Measurements from ENCODE around the gene ASTN1.

ASTN1 gene

DNA sequence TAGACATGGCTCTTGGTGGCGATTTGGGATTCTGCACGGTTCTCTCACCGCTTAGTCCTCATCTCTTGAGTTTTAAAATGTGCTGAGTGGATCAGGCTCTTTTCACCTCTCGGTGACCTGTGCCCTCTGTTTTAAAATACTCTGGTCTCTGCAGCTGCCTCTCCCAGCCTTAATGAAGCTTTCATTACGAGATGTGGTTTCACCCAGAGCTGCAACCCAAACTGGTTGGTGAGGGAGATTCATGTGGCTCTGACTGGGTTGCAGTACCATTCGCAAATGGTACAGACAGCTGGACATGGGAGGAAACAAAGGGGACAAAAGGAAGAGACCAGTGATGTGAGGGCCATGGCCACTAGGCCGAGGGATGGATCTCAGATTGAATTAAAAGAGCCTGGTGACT is 258.9 kb downstream of the ASTN1 start:
- H3K4me3 ChIP-seq (ENCODE audit: low read length): no peak overlapping the region
- no peak for DNase-seq (ENCODE audit: low read depth)
- TF ChIP-seq, protein P1, sequence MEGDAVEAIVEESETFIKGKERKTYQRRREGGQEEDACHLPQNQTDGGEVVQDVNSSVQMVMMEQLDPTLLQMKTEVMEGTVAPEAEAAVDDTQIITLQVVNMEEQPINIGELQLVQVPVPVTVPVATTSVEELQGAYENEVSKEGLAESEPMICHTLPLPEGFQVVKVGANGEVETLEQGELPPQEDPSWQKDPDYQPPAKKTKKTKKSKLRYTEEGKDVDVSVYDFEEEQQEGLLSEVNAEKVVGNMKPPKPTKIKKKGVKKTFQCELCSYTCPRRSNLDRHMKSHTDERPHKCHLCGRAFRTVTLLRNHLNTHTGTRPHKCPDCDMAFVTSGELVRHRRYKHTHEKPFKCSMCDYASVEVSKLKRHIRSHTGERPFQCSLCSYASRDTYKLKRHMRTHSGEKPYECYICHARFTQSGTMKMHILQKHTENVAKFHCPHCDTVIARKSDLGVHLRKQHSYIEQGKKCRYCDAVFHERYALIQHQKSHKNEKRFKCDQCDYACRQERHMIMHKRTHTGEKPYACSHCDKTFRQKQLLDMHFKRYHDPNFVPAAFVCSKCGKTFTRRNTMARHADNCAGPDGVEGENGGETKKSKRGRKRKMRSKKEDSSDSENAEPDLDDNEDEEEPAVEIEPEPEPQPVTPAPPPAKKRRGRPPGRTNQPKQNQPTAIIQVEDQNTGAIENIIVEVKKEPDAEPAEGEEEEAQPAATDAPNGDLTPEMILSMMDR (IDR thresholded peaks at IDR 0.05; ENCODE audit: insufficient read depth, low read depth, low read length, missing control alignments): no peak

DNA sequence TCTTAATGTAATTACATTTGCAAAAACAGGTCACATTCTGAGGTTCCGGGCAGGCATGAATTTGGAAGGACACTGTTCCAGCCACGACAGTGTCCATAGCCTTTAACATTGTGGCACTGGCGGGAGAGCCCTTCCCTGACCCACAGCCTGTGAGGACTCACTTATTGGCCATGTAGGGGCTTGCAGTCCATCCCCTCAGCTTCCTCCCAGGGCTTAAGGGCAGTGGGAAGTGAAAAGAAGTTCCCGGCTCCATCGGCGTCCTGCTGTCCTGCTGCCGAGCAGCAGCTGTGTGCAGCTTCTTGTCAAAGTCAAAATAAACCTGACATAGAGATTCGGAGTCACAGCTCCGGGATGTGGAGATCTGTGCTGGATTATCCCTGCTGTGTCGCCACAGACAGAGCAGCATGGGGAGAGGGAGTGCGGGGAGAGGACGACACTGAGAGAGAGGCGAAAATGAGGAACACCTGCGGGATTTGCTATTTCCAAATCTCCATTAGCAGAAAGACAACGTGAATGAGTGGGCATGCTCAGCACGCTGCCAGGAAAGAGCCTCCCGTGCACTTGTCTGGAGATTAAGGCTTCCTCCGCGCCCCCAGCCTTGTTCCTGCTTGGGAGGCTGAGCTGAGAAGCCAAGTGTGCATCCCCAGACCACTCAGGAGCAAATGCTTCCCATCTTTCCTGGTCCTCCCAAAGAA is 260.3 kb downstream of the ASTN1 start:
- TF ChIP-seq, protein P1 (IDR thresholded peaks at IDR 0.05; ENCODE audit: insufficient read depth, low read depth, low read length, missing control alignments): no peak
- H3K4me3 ChIP-seq (ENCODE audit: low read length): no peak overlapping the region
- DNase-seq (ENCODE audit: low read depth): no peak

DNA sequence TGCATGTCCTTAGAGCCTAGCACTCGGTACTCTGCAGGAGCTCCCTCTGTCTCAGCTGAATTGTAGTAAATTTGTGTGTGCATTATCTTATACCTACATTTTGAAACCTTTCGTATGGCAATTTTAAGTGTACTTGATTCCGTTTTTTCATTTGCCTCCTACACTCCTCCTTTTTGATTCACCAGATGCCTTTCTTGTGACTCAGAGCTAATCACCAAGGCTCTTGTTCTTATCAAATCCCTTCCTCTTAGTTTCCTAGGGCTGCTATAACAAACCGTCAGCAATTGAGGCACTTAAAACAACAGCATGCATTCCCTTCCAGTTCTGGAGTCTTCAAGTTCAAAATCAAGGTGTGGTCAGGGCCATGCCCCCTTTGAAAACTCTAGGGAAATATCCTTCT is 261.0 kb downstream of the ASTN1 start:
- no peak overlapping the region for H3K4me3 ChIP-seq (ENCODE audit: low read length)
- DNase-seq (ENCODE audit: low read depth): peak; percentile 68
- TF ChIP-seq, protein P1 (IDR thresholded peaks at IDR 0.05; ENCODE audit: insufficient read depth, low read depth, low read length, missing control alignments): no peak

DNA sequence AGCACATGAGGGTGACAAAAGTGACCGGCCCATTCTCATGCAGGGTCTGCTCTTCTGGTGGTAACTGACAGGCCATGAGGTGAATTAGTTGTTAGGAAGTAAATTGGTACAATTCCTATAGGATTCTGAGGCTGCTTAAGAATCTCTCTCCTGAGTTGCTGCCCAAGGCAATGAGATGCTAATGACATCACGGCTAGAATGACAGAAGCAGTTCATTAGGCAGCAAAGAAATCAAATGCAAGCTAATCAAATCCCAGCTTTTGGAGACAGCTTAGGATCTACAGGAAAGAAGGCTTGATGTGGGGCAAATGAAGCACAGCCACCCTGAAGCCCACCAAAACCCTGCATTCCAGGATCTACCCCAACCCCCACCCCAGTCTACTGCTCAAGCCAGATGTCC is 265.2 kb downstream of the ASTN1 start:
- DNase-seq (ENCODE audit: low read depth): no peak
- no peak overlapping the region for H3K4me3 ChIP-seq (ENCODE audit: low read length)
- TF ChIP-seq, protein P1 (IDR thresholded peaks at IDR 0.05; ENCODE audit: insufficient read depth, low read depth, low read length, missing control alignments): no peak

DNA sequence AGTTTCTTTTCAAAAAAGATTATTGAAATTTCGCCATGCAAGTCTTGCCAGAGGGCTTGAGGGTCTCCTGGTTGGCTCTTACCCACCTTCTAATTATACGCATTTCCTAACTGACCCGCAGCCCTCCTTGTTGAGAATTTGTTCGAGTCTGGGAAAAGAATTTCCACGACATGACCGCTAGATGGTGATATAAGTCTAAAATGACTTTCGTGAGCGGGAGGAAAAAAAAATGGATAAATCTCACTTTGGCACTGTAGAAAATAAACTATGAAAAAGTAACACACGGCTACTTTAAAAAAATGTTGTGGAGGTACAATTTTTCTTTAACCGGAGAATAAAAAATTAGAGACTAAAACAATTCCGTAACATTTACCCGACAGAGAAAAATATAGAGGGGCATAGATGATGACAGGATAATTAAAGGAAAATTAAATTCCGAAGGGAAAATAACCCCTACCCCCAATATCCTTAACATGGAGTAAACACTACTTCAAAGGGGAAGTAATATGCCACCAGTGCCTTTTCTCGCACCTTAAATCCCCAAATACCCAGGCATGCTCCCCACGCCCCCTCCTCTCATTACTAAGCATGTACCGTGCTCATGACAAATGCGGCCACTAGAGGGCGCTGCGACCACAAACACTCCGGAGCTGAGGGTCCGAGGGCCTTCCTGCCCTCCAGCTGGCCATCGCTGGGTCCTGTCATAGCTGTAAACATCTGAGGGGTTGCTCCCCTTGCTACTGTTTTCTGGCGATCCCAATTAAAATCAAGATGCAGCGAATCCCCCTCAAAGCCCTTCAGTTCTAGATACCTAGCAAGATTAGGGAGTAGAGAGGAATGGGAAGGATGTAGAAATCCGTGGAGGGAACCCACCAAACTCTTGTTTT is 266.9 kb downstream of the ASTN1 start:
- TF ChIP-seq, protein P1 (IDR thresholded peaks at IDR 0.05; ENCODE audit: insufficient read depth, low read depth, low read length, missing control alignments): peak; percentile 86
- peak; percentile 56 for DNase-seq (ENCODE audit: low read depth)

DNA sequence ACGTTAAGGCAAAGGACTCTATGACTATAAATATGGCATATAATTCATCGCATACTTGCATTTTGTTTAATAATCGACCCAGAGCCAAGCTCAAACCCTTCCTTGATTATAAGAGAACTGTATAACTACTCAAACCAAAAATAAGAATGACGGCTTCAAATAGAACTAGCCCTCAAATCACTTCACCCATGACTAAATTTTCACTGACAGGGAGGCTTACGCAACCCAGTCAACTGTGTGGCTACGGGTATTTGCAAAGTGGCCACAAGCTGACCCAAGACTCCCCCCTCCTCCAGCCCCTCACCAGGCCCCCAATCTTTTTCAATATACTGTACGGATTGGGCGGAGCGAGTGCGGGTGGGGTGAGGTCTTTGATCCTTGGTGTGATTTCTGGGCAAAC is 268.3 kb downstream of the ASTN1 start:
- no peak overlapping the region for H3K4me3 ChIP-seq (ENCODE audit: low read length)
- peak; percentile 40 for DNase-seq (ENCODE audit: low read depth)
- TF ChIP-seq, protein P1 (IDR thresholded peaks at IDR 0.05; ENCODE audit: insufficient read depth, low read depth, low read length, missing control alignments): no peak

More for the DNA sequence above, 266.9 kb downstream of the ASTN1 start:
- no peak overlapping the region for H3K4me3 ChIP-seq (ENCODE audit: low read length)

Measured in epithelial cell of esophagus (primary cell).